ENCODE results near the gene F3.
"Not testable (repeated sequence)": the region's sequence is repeated elsewhere in the genome, so short reads cannot be mapped to it uniquely, and the experiment has no call there.

Gene F3

DNA sequence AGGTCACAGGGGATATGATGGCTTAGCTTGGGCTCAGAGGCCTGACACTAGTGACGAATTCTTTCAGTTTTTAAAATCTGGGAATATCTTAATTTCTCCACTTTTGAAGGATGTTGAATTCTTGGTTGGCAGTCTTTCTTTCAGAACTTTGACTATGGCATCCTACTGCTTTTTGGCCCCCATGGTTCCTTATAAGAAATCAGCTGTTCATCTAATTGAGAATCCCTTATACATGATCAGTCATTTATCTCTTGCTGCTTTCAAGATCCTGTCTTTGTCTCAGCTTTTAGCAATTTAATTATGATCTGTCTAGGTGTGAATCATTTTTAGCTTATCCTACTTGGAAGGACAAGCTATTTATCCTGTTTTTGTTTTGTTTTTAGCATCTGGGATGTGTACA, 31.2 kb upstream of the F3 start:
- no peaks in the 10 kb centered on the region for H3K36me3 ChIP-seq (replicated peaks; ENCODE audit: low read depth, low read length)
- H3K27ac ChIP-seq (ENCODE audit: low read length) = no peak overlapping the region
- H3K79me2 ChIP-seq (ENCODE audit: low read length) = no peaks in the 10 kb centered on the region
- no peaks in the 10 kb centered on the region for H4K20me1 ChIP-seq (ENCODE audit: insufficient read depth, low read length)
- no peak overlapping the region for H3K4me2 ChIP-seq (ENCODE audit: low read length)
- H3K4me1 ChIP-seq (ENCODE audit: low read length) = no peaks in the 10 kb centered on the region
- no peaks in the 10 kb centered on the region for H3K9me3 ChIP-seq (ENCODE audit: insufficient read depth, low read length)
- H2AFZ ChIP-seq (ENCODE audit: low read depth, low read length) = no peak overlapping the region
- no peak overlapping the region for H3K4me3 ChIP-seq (ENCODE audit: low read length)
- no peak for TF ChIP-seq EZH2phosphoT487 (IDR thresholded peaks at IDR 0.05; ENCODE audit: low read depth)
- TF ChIP-seq, protein P1, sequence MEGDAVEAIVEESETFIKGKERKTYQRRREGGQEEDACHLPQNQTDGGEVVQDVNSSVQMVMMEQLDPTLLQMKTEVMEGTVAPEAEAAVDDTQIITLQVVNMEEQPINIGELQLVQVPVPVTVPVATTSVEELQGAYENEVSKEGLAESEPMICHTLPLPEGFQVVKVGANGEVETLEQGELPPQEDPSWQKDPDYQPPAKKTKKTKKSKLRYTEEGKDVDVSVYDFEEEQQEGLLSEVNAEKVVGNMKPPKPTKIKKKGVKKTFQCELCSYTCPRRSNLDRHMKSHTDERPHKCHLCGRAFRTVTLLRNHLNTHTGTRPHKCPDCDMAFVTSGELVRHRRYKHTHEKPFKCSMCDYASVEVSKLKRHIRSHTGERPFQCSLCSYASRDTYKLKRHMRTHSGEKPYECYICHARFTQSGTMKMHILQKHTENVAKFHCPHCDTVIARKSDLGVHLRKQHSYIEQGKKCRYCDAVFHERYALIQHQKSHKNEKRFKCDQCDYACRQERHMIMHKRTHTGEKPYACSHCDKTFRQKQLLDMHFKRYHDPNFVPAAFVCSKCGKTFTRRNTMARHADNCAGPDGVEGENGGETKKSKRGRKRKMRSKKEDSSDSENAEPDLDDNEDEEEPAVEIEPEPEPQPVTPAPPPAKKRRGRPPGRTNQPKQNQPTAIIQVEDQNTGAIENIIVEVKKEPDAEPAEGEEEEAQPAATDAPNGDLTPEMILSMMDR (IDR thresholded peaks at IDR 0.05; ENCODE audit: low read depth, low read length) = no peak
- no peaks in the 10 kb centered on the region for H3K27me3 ChIP-seq (ENCODE audit: low read depth, low read length)
- no peak overlapping the region for H3K9ac ChIP-seq (ENCODE audit: low read length)

DNA sequence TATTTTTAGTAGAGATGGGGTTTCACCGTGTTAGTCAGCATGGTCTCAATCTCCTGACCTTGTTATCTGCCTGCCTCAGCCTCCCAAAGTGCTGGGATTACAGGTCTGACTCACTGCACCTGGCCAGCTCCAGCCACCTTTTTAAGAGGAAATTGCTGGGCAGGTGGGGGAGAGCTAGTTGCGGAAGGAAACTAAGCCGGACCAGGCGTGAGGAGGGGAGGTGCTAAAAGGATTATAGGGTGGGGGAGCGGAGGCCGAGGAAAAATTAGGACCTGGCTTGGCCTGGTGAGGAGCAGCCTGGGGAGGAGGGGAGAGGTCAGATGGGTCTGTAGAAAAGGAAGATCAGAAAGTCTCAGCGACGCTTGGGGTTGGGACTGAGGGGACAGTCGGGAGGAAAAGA, 29.4 kb upstream of the F3 start:
- H3K36me3 ChIP-seq (replicated peaks; ENCODE audit: low read depth, low read length); H3K4me3 ChIP-seq (ENCODE audit: low read length); H3K79me2 ChIP-seq (ENCODE audit: low read length); H2AFZ ChIP-seq (ENCODE audit: low read depth, low read length); H3K27ac ChIP-seq (ENCODE audit: low read length); H3K9me3 ChIP-seq (ENCODE audit: insufficient read depth, low read length); H3K4me2 ChIP-seq (ENCODE audit: low read length); H3K27me3 ChIP-seq (ENCODE audit: low read depth, low read length); H3K9ac ChIP-seq (ENCODE audit: low read length); H4K20me1 ChIP-seq (ENCODE audit: insufficient read depth, low read length); H3K4me1 ChIP-seq (ENCODE audit: low read length): not testable (repeated sequence)

DNA sequence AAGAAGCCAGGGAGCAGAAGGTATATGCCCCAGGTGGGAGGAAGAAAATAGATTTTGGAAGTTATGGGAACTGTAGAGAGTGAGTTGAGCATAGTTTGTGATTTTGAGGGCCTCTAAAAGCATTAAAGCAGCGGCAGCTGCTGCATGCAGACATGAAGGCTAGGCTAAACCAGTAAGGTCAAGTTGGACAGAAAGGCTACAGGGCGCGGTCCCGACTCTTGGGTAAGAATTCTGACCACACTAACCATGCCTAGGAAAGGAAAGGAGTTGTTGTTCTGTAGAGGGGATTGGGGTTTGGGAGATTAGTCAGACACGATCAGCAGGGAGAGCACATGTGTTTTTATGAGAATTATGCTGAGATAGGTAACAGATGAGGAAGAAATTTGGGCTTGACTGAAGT, 27.2 kb upstream of the F3 start:
- H3K36me3 ChIP-seq (replicated peaks; ENCODE audit: low read depth, low read length); H3K9me3 ChIP-seq (ENCODE audit: insufficient read depth, low read length); H3K4me2 ChIP-seq (ENCODE audit: low read length); H3K9ac ChIP-seq (ENCODE audit: low read length); H4K20me1 ChIP-seq (ENCODE audit: insufficient read depth, low read length); H3K27ac ChIP-seq (ENCODE audit: low read length); H3K27me3 ChIP-seq (ENCODE audit: low read depth, low read length); H2AFZ ChIP-seq (ENCODE audit: low read depth, low read length); H3K4me1 ChIP-seq (ENCODE audit: low read length); H3K4me3 ChIP-seq (ENCODE audit: low read length); H3K79me2 ChIP-seq (ENCODE audit: low read length): not testable (repeated sequence)

DNA sequence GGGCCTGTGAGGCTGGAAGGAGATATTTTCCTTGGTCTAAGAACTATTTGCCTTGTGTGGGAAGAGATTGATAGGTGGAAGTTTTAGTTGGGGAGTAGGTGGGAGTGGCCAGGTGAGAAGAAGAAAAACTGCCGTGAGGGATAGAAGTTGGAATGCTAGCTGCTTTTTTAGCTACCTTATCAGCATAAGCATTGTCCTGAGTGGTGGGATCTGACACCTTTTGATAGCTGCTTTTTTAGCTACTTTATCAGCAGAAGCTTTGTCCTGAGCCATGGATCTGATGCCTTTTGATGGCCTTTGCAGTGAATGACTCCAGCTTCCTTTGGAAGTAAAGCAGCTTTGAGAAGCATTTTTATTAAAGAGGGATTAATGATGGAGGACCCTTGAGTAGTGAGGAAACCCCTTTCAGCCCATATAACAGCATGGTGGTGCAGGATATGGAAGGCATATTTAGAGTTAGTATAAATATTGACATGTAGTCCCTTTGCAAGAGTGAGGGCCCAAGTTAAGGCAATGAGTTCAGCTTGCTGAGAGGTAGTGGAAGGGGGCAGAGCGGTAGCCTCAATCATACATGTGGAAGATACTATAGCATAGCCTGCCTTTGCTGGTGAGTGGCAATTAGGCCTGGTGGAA, 26.5 kb upstream of the F3 start:
- H3K27me3 ChIP-seq (ENCODE audit: low read depth, low read length); H3K79me2 ChIP-seq (ENCODE audit: low read length); H3K27ac ChIP-seq (ENCODE audit: low read length); H3K4me1 ChIP-seq (ENCODE audit: low read length); H3K4me3 ChIP-seq (ENCODE audit: low read length); H4K20me1 ChIP-seq (ENCODE audit: insufficient read depth, low read length); H3K9me3 ChIP-seq (ENCODE audit: insufficient read depth, low read length); H2AFZ ChIP-seq (ENCODE audit: low read depth, low read length); H3K4me2 ChIP-seq (ENCODE audit: low read length); H3K9ac ChIP-seq (ENCODE audit: low read length); H3K36me3 ChIP-seq (replicated peaks; ENCODE audit: low read depth, low read length): not testable (repeated sequence)

DNA sequence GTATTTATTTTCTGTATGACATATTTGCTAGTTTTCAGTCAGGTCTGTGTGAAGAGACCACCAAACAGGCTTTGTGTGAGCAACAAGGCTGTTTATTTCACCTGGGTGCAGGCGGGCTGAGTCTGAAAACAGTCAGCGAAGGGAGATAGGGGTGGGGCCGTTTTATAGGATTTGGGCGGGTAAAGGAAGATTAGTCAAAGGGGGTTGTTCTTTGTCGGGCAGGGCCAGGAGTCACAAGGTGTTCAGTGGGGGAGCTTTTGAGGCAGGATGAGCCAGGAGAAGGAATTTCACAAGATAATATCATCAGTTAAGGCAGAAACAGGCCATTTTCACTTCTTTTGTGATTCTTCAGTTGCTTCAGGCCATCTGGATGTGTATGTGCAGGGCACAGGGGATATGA, 24.9 kb upstream of the F3 start:
- not testable (repeated sequence) for H3K4me1 ChIP-seq (ENCODE audit: low read length); H3K9me3 ChIP-seq (ENCODE audit: insufficient read depth, low read length); H3K27ac ChIP-seq (ENCODE audit: low read length); H3K9ac ChIP-seq (ENCODE audit: low read length); H2AFZ ChIP-seq (ENCODE audit: low read depth, low read length); H4K20me1 ChIP-seq (ENCODE audit: insufficient read depth, low read length); H3K4me2 ChIP-seq (ENCODE audit: low read length); H3K27me3 ChIP-seq (ENCODE audit: low read depth, low read length); H3K36me3 ChIP-seq (replicated peaks; ENCODE audit: low read depth, low read length); H3K79me2 ChIP-seq (ENCODE audit: low read length); H3K4me3 ChIP-seq (ENCODE audit: low read length)

DNA sequence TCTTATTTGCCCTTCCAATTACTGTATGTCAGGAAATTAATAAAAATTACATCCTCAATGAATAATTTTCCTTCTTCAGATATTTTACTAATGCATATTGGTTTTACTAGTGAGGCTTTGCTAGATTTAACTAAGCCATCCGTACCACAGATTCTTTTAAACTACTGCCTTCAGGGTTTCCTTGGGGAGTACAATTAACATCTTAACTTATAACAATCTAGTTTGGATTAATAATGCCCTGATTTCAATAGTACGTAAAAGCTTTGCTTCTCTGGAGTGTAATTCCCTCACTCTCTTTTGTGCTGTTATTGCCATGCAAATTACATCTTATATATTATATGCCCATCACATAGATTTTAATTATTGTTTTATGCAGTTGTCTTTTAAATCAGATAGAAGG, 24.3 kb upstream of the F3 start:
- no peak for TF ChIP-seq EZH2phosphoT487 (IDR thresholded peaks at IDR 0.05; ENCODE audit: low read depth)
- TF ChIP-seq, protein P1 (IDR thresholded peaks at IDR 0.05; ENCODE audit: low read depth, low read length) = no peak
- Histone ChIP-seq H3K36me3 (replicated peaks; ENCODE audit: low read depth, low read length) (no peaks in the 10 kb centered on the region), H3K9ac (ENCODE audit: low read length) (no peak overlapping the region), H3K27ac (ENCODE audit: low read length) (no peak overlapping the region), H3K27me3 (ENCODE audit: low read depth, low read length) (no peaks in the 10 kb centered on the region), H3K9me3 (ENCODE audit: insufficient read depth, low read length) (no peaks in the 10 kb centered on the region), H4K20me1 (ENCODE audit: insufficient read depth, low read length) (no peaks in the 10 kb centered on the region), H3K79me2 (ENCODE audit: low read length) (no peaks in the 10 kb centered on the region), H3K4me2 (ENCODE audit: low read length) (no peak overlapping the region), H2AFZ (ENCODE audit: low read depth, low read length) (no peak overlapping the region), H3K4me3 (ENCODE audit: low read length) (no peak overlapping the region), H3K4me1 (ENCODE audit: low read length) (no peaks in the 10 kb centered on the region)

All from OCI-LY3 (cell line).